ENCODE measurements around the gene RPL29. TPM values are rescaled to one million over a fixed set of nuclear protein-coding genes. Genes with fewer than 3 reads are reported as not detected.

Gene RPL29
- total and polyA plus RNA-seq, 2 of the 8 experiments (the other 6 are each of a cell fraction or from before 2014, with no cell fraction given) = 1,467 to 2,660 TPM

DNA sequence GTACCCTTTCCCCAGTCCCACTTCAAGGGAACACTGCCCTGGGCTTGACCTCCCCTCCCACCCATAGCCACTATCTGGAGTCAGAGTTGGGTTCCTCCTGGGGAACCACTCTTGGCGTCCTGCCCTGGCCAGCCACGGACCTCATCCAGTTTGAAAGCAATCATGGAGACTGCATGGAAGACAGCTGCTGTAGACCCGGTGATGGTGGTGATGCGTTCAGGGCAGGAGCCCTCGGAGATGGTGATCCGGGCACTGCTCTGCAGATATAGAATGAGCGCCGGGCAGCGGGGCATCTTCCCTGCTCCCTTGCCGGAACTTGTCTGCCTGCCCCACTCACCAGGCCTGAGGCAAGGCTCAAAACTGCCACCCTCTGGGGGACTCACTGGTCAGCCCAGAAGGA is 35.3 kb downstream of the RPL29 start (continued):
- TF ChIP-seq, protein P1, sequence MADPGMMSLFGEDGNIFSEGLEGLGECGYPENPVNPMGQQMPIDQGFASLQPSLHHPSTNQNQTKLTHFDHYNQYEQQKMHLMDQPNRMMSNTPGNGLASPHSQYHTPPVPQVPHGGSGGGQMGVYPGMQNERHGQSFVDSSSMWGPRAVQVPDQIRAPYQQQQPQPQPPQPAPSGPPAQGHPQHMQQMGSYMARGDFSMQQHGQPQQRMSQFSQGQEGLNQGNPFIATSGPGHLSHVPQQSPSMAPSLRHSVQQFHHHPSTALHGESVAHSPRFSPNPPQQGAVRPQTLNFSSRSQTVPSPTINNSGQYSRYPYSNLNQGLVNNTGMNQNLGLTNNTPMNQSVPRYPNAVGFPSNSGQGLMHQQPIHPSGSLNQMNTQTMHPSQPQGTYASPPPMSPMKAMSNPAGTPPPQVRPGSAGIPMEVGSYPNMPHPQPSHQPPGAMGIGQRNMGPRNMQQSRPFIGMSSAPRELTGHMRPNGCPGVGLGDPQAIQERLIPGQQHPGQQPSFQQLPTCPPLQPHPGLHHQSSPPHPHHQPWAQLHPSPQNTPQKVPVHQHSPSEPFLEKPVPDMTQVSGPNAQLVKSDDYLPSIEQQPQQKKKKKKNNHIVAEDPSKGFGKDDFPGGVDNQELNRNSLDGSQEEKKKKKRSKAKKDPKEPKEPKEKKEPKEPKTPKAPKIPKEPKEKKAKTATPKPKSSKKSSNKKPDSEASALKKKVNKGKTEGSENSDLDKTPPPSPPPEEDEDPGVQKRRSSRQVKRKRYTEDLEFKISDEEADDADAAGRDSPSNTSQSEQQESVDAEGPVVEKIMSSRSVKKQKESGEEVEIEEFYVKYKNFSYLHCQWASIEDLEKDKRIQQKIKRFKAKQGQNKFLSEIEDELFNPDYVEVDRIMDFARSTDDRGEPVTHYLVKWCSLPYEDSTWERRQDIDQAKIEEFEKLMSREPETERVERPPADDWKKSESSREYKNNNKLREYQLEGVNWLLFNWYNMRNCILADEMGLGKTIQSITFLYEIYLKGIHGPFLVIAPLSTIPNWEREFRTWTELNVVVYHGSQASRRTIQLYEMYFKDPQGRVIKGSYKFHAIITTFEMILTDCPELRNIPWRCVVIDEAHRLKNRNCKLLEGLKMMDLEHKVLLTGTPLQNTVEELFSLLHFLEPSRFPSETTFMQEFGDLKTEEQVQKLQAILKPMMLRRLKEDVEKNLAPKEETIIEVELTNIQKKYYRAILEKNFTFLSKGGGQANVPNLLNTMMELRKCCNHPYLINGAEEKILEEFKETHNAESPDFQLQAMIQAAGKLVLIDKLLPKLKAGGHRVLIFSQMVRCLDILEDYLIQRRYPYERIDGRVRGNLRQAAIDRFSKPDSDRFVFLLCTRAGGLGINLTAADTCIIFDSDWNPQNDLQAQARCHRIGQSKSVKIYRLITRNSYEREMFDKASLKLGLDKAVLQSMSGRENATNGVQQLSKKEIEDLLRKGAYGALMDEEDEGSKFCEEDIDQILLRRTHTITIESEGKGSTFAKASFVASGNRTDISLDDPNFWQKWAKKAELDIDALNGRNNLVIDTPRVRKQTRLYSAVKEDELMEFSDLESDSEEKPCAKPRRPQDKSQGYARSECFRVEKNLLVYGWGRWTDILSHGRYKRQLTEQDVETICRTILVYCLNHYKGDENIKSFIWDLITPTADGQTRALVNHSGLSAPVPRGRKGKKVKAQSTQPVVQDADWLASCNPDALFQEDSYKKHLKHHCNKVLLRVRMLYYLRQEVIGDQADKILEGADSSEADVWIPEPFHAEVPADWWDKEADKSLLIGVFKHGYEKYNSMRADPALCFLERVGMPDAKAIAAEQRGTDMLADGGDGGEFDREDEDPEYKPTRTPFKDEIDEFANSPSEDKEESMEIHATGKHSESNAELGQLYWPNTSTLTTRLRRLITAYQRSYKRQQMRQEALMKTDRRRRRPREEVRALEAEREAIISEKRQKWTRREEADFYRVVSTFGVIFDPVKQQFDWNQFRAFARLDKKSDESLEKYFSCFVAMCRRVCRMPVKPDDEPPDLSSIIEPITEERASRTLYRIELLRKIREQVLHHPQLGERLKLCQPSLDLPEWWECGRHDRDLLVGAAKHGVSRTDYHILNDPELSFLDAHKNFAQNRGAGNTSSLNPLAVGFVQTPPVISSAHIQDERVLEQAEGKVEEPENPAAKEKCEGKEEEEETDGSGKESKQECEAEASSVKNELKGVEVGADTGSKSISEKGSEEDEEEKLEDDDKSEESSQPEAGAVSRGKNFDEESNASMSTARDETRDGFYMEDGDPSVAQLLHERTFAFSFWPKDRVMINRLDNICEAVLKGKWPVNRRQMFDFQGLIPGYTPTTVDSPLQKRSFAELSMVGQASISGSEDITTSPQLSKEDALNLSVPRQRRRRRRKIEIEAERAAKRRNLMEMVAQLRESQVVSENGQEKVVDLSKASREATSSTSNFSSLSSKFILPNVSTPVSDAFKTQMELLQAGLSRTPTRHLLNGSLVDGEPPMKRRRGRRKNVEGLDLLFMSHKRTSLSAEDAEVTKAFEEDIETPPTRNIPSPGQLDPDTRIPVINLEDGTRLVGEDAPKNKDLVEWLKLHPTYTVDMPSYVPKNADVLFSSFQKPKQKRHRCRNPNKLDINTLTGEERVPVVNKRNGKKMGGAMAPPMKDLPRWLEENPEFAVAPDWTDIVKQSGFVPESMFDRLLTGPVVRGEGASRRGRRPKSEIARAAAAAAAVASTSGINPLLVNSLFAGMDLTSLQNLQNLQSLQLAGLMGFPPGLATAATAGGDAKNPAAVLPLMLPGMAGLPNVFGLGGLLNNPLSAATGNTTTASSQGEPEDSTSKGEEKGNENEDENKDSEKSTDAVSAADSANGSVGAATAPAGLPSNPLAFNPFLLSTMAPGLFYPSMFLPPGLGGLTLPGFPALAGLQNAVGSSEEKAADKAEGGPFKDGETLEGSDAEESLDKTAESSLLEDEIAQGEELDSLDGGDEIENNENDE (IDR thresholded peaks at IDR 0.05; ENCODE audit: insufficient replicate concordance, low read length) = no peak
- TF ChIP-seq CHD2 (IDR thresholded peaks at IDR 0.05; ENCODE audit: low read length) = no peak
- no peak for TF ChIP-seq ASH2L (IDR thresholded peaks at IDR 0.05; ENCODE audit: low read length)
- TF ChIP-seq KDM4A (IDR thresholded peaks at IDR 0.05; ENCODE audit: low read depth, low read length, severe bottlenecking) = no peak
- TF ChIP-seq PHF8 (conservative IDR thresholded peaks at IDR 0.05; ENCODE audit: low read depth, low read length) = no peak
- TF ChIP-seq BACH1 (IDR thresholded peaks at IDR 0.05; ENCODE audit: low read length) = no peak
- no peak for TF ChIP-seq CHD1 (IDR thresholded peaks at IDR 0.05; ENCODE audit: low read depth, low read length)
